Esophagus muscularis mucosa (tissue), 4 donors: ENCODE results near the gene TGFBR3. TPM values are rescaled to one million over a fixed set of nuclear protein-coding genes. Genes with fewer than 3 reads are reported as not detected.

Experiments
- DNase-seq: peaks from one replicate; pipeline ENCODE4 v3.0.0-alpha.2; 2017; ENCODE audit errors: extremely low spot score
- H3K27ac ChIP-seq, 4 donors: fragments of 200-600 bp; sonication (generic); replicated peaks in 1 of 4; 1 replicate in 3 of 4; 2 replicates in 1 of 4; pipeline ENCODE4 v1.5.1; 2016 to 2019; ENCODE audit warnings: mild to moderate bottlenecking in 1 of 4
- H3K27me3 ChIP-seq, 4 donors: fragments of 200-600 bp; sonication (generic); one replicate each; pipeline versions ENCODE4 v1.5.1 to v1.6.0; 2016 to 2019
- H3K36me3 ChIP-seq, 4 donors: fragments of 200-600 bp; sonication (generic); one replicate each; pipeline ENCODE4 v1.5.1; 2016 to 2019
- H3K4me1 ChIP-seq, 4 donors: fragments of 200-600 bp; sonication (generic); one replicate each; pipeline ENCODE4 v1.5.1; 2016 to 2019
- H3K4me3 ChIP-seq, 4 donors: fragments of 200-600 bp; sonication (generic); 1 replicate in 2 of 4; 2 replicates in 2 of 4; pipeline ENCODE4 v1.5.1; 2016 to 2019; ENCODE audit warnings: mild to moderate bottlenecking in 4 of 4, moderate library complexity in 1 of 4
- H3K9me3 ChIP-seq, 4 donors: fragments of 200-600 bp; sonication (generic); 1 replicate in 3 of 4; 2 replicates in 1 of 4; pipeline ENCODE4 v1.5.1; 2016 to 2019
- CTCF ChIP-seq, 3 experiments: fragments of 200-600 bp in 2 of 3; fragments of 450-650 bp in 1 of 3; sonication (generic) in 2 of 3; IDR thresholded peaks; one replicate each; pipeline ENCODE4 v1.5.1; 2017 to 2019; ENCODE audit warnings: antibody characterized with exemption in 3 of 3, mild to moderate bottlenecking in 2 of 3, moderate library complexity in 1 of 3
- EP300 ChIP-seq: sonication (generic); formaldehyde crosslinking; IDR thresholded peaks from one replicate; pipeline ENCODE4 v1.6.1; 2017; ENCODE audit warnings: antibody characterized with exemption
- POLR2A ChIP-seq: fragments of 450-650 bp; IDR thresholded peaks from one replicate; pipeline ENCODE4 v1.6.1; 2017; ENCODE audit warnings: antibody characterized with exemption, moderate library complexity, mild to moderate bottlenecking, low read depth
- POLR2AphosphoS5 ChIP-seq, 2 donors: sonication (generic); formaldehyde crosslinking; IDR thresholded peaks; one replicate each; pipeline ENCODE4 v1.6.1; 2017; ENCODE audit warnings: antibody characterized with exemption in 2 of 2
- WGBS: methylation state at CpG from one replicate; pipeline ENCODE4 v1.1.5; 2018; 5-methylcytosine and 5-hydroxymethylcytosine counted together
- intact Hi-C: fragments of 100-400 bp; cut with DNase I; formaldehyde crosslinking; loops from one replicate; pipeline ENCODE4 v1.15.1; 2023
- total RNA-seq, 4 donors: library from RNA; depleted of rRNA; stranded (reverse); fragments of >200 nt; gene quantifications; one replicate each; pipeline versions ENCODE4 v1.1.0 to v1.2.1, GENCODE V29; 2016

The TGFBR3 gene
- total RNA-seq, 4 donors from 2014 or later, result 176 to 262 (median 188) TPM

- intact Hi-C loops, result no loop called here
- Histone ChIP-seq H3K4me3 (no peak overlapping the region), H3K4me1 (peaks cover 11 to 21% (median 18%) of the 10 kb centered on the region in 4 donors), H3K27ac (no peak overlapping the region), H3K27me3 (no peaks in the 10 kb centered on the region), H3K9me3 (no peaks in the 10 kb centered on the region), H3K36me3 (no peaks in the 10 kb centered on the region)
- 94% methylated on average over 2 of the region's 2 CpGs for WGBS
- no peak for TF ChIP-seq POLR2A
- TF ChIP-seq POLR2AphosphoS5 (IDR thresholded peaks at IDR 0.05), result no peak
- no peak for TF ChIP-seq CTCF (IDR thresholded peaks at IDR 0.05)
- no peak for TF ChIP-seq EP300
- peak; percentile 39 for DNase-seq
Observed at GRCh38 chr1:91647061-91647460, 238.9 kb downstream of the TGFBR3 start.

- Histone ChIP-seq H3K9me3 (no peaks in the 10 kb centered on the region), H3K27me3 (no peaks in the 10 kb centered on the region), H3K36me3 (no peaks in the 10 kb centered on the region), H3K4me3 (no peak overlapping the region), H3K27ac (no peak overlapping the region), H3K4me1 (peaks cover 0 to under 1% (median 0%) of the 10 kb centered on the region in 4 donors)
- TF ChIP-seq POLR2A, result no peak
- no peak for TF ChIP-seq EP300
- TF ChIP-seq POLR2AphosphoS5 (IDR thresholded peaks at IDR 0.05), result no peak
- TF ChIP-seq CTCF (IDR thresholded peaks at IDR 0.05), result no peak
- peak; percentile 77 for DNase-seq
- intact Hi-C loops, result no loop called here
- 82% methylated on average over 6 of the region's 6 CpGs for WGBS
Observed at GRCh38 chr1:91645031-91645430, 240.9 kb downstream of the TGFBR3 start.

GRCh38 chr1:91643431-91643830 lies 242.5 kb downstream of the TGFBR3 start:
- peak; percentile 62 for DNase-seq
- 71% methylated on average over 4 of the region's 4 CpGs for WGBS
- intact Hi-C loops, result no loop called here
- TF ChIP-seq POLR2A, result no peak
- Histone ChIP-seq H3K4me3 (no peak overlapping the region), H3K4me1 (no peaks in the 10 kb centered on the region), H3K27me3 (no peaks in the 10 kb centered on the region), H3K36me3 (no peaks in the 10 kb centered on the region), H3K9me3 (no peaks in the 10 kb centered on the region), H3K27ac (peak overlapping the region in 1 of 4 donors; percentile 23)

GRCh38 chr1:91640877-91641526 lies 244.9 kb downstream of the TGFBR3 start:
- no peaks in the 10 kb centered on the region for H3K36me3 ChIP-seq
- no peaks in the 10 kb centered on the region for H3K27me3 ChIP-seq
- no peak for TF ChIP-seq POLR2A
- TF ChIP-seq EP300, result no peak
- TF ChIP-seq POLR2AphosphoS5 (IDR thresholded peaks at IDR 0.05), result no peak
- no peak for TF ChIP-seq CTCF (IDR thresholded peaks at IDR 0.05)
- DNase-seq, result peak; percentile 31
- 86% methylated on average over 4 of the region's 4 CpGs for WGBS
- intact Hi-C loops, result no loop called here
- H3K27ac ChIP-seq, result no peak overlapping the region
- H3K4me1 ChIP-seq, result no peaks in the 10 kb centered on the region
- no peaks in the 10 kb centered on the region for H3K9me3 ChIP-seq
- H3K4me3 ChIP-seq, result no peak overlapping the region

GRCh38 chr1:91637539-91637994 lies 248.4 kb downstream of the TGFBR3 start:
- Histone ChIP-seq H3K36me3 (no peaks in the 10 kb centered on the region), H3K4me1 (no peaks in the 10 kb centered on the region), H3K4me3 (no peak overlapping the region), H3K27me3 (no peaks in the 10 kb centered on the region), H3K9me3 (no peaks in the 10 kb centered on the region), H3K27ac (no peak overlapping the region)
- intact Hi-C loops, result no loop called here
- WGBS, result 70% methylated on average over 8 of the region's 8 CpGs
- TF ChIP-seq POLR2AphosphoS5 (IDR thresholded peaks at IDR 0.05) (no peak), POLR2A (no peak), EP300 (no peak)
- DNase-seq, result peak; percentile 83
